ENCODE results near the gene TGFB1I1.
"Not testable (repeated sequence)": the region's sequence is repeated elsewhere in the genome, so short reads cannot be mapped to it uniquely, and the experiment has no call there.

TGFB1I1 gene

DNA sequence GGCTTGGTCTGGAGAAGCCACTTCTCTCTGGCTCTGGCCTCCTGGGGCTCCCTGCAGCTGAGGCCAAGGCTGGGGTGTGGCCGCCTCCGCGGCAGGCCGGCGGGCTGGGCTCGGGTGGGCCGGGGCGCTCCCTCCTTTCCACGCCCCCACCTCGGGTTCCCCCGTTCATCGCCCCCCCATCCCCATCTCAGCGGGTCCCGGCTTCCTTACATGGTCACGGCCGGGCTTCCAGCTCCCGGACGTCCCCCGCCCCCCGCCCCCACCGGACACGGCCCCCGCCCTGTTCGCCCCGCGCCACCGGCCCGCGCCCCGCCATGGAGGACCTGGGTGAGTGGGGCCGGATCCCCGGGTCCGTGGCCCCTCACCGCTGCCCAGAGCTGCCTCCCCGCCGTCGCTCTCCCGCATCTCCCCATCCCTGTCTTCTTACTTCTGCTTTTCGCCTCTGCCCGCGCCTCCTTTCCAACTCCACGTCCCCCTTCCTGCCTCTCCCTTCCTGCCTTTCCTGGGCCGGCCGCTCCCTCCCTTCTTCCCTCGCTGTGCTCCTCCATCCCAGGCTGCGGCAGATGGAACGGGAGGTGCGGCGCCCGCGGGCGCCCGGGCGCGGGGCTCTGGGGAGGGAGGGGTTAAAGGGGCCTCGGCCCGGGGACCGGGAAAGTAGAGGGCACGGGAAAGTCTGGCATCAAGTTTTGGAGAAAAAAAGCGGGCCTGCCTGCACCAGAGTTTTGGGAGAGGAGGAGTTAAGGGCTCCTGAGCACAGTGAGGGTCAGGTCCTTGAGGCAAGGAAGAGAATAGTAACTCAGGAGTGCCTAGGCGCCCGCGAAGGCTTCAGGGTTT lies at the start of gene TGFB1I1:
TSS of gene TGFB1I1 (plus strand) at position 278 of the 834 bp plus-strand sequence. CDS start at position 315, 37 bp downstream.
- DNase-seq (ENCODE audit: low read depth), result no peak

DNA sequence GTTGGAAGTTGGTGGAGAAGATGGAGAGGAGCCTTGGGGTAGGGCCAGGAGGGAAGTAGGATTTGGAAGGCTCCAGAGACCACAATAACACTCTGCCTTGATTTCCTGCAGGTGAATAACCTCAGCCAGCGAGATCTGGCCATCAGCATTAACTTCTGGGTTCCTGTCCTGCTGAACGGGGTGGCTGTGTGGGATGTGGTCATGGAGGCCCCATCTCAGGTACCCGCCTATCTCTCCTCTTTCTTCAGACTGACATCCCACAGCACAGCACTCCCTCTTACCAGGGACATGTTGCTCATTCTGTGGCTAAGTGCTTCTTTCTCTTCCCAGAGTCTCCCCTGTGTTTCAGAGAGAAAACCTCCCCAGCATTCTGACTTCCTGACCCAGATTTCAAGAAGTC lies 48.7 kb upstream of the TGFB1I1 start:
- DNase-seq (ENCODE audit: low read depth), result no peak

DNA sequence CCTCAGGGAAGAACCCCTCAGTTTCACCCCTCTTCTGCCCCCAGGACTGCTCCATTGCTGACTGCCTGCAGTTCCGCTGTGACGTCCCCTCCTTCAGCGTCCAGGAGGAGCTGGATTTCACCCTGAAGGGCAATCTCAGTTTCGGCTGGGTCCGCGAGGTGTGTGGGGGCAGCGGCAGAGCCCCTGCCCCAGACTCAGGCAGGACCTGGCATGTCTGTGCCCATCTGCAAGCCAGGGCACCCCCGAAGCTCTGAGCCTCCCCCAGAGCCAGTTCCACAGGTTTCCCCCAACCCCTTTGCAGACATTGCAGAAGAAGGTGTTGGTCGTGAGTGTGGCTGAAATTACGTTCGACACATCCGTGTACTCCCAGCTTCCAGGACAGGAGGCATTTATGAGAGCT lies 48.2 kb upstream of the TGFB1I1 start:
- no peak for DNase-seq (ENCODE audit: low read depth)

DNA sequence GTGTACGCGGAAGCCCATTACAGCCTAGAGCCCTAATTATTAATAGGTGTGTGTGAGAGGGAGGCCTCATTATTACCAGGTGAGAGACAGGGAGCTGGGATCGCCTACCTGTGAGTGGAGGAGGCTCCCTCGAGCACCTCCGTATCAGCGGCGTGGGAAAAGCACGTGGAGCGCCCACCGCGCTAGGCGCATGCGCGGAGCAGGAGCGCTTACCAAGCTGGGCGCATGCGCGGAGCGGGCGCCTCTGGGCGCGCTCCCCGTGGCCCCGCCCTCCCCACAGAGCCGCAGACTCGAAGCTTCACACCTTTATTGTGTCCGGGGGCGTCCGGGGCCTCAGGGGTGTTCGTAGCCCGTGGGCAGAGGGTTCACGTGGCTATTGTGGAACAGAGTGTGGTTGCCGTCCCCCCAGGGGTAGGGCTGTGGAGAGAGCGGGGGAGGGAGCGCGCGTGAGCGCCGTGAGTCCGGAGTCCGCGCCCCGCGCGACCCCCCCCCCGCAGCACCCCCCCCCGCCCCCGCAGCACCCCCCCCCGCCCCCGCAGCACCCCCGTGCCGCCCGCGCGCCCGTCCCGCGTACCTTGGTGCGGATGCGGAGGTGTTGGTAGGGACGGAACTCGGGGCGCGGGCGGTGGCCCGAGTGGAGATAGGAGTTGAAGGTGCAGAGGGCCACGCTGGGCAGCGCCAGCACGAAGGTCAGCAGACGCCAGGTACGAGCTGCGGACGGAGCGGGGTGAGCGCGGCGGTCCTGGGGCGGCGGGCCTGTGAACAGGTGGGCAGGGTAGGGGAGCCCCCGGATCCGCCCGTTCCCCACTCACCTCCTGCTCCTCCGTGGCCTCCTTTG lies 44.3 kb upstream of the TGFB1I1 start:
- DNase-seq (ENCODE audit: low read depth), result no peak

DNA sequence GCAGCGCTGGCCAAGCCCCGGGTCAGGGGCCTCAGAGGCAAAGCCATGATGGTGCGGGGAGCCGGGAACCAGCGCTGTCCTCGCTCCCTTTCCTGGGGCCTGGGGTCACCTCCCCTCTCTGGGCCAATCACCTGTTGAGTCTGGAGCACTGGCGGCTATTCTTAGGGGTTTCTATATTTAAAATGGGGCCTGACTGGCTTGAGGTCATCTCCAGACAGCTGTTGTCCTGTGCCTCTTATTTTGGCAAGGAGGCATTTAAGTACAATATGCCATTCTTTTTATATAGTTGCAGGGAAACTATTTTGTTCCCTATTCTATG lies 43.7 kb upstream of the TGFB1I1 start, which contains the start of gene COX6A2:
TSS of gene COX6A2 (minus strand) at position 82 of the 319 bp plus-strand sequence. CDS start at position 47, 35 bp downstream.
- no peak for DNase-seq (ENCODE audit: low read depth)

DNA sequence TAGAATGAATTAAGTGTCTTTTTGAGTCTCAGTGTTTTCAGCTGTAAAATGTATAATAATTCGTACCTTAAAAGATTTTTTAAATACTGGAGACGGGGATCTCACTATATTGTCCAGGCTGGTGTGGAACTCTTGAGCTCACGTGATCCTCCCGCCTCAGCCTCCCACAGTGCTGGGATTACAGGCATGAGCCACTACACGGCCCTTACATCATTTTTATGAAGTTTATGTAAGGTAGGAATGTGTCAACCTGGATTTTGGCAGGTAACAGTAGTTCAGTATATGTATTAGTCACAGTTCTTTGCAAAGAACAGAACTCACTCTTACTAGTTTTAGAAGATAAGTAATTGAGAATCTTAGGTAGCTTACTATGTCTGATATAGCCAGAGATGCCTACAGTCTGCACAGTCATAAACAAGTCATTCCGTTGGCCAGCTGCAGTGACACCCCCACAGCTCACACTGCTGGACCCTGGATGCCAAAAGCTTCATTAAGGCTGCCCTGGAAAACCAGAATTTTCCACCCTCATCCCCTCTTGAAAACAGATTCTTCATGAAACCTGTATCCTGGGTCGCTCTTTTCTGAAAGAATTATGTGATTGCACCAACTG lies 43.2 kb upstream of the TGFB1I1 start:
- DNase-seq (ENCODE audit: low read depth), result no peak

DNA sequence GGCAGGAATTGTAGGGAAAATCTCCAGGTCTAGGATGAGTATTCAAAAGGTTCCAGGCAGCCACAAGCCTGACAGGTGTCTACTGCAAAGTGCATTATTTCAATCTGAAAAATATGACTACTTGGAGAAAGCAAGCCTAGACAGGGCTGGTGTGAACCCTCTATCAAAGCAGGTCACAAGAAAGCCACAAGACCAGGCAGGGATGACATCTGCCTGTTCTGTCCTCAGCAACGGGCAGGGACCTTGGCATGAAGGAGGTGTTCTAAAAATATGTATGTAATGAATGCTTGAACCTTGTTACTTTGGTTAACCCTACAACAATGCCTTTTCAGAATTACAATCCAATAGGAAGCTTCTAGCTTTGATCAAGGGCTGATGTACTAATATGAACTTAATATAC lies 42.6 kb upstream of the TGFB1I1 start:
- no peak for DNase-seq (ENCODE audit: low read depth)

DNA sequence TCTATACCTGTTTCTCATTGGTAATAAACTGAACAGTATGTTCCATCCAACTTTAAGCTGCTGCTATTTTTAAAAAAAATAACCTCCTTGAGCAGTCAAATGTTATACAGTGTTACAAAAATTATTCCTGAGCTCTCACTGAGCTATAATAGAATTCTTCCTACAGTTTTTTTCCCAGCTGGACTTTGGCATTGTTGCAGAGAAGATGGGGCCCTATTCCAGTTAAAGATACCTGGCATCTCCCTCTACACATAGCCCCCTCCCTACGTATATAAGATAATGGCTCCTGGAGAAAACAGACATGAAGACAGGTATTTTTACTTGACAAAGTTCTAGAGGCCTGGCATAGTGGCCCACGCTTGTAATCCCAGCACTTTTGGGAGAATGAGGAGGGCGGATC lies 42.2 kb upstream of the TGFB1I1 start:
- DNase-seq (ENCODE audit: low read depth), result no peak

DNA sequence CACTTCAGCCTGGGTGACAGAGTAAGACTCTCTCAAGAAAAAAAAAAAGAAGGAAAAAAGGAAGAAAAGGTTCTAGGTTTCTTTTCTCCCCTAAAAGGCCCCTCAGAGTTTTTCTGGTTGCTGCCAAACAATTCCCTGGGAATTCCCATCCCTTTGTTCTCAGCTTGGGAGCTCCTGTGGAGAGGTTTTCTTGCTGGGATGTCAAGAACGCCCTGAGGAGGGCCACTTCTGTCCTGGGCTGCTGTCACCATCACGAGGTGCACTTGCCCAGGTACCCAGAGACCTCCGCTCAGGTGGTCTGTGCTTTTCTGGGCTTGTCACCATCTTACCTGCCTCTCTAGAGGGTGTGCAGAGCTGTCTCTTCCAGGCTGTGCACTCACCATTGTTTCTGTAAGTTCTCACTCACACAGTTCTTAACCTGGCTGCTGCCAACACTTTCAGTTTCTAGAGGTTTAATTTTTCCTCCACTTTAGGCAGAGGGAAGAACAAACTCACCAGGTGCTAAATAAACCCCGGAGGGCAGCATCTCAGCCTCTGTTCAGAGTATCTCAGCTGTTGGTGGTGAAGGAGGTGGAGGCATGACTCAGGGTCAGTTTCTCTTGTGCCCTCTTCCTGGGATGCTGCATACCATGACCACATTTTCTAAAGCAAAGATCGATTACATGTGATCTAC lies 41.4 kb upstream of the TGFB1I1 start:
- no peak for DNase-seq (ENCODE audit: low read depth)

DNA sequence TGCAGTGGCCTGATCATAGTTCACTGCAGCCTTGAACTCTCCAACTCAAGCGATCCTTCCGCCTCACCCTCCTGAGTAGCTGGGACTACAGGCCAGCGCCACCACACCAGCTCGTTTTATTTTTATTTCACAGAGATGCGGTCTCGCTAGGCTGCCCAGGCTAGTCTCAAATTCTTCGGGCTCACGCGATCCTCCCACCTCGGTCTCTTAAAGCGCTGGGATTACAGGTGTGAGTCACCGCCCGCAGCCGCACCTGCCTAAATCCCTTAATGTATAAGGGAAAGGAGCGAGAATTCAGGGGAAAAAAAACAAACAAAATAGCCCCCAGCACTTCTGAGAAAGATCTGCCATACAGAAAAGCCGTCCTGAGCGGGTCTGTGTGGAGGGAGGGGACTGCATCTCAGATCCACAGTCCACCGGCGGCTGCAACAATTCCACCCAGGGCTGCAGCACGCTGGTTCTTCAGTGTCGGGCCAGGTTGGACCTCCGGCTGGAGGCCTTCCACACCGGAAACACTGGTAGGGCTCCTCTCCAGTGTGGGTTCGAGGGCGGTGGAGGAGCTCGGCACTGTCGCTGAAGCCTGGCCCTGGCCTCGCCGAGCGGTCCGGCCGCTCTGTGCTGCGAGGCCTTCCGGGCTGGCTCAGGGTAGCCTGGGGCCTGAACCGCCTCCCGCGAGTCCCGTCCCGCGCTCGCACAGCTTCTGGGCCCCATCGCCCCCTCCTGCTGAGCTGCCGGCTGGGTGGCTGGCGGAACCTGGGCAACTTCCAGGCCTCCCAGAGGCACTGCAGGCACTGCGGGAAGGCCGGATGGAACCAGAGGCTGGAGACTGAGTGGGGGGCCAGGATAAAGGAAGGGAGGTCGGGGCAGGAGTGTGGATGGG lies 36.4 kb upstream of the TGFB1I1 start:
- no peak for DNase-seq (ENCODE audit: low read depth)

DNA sequence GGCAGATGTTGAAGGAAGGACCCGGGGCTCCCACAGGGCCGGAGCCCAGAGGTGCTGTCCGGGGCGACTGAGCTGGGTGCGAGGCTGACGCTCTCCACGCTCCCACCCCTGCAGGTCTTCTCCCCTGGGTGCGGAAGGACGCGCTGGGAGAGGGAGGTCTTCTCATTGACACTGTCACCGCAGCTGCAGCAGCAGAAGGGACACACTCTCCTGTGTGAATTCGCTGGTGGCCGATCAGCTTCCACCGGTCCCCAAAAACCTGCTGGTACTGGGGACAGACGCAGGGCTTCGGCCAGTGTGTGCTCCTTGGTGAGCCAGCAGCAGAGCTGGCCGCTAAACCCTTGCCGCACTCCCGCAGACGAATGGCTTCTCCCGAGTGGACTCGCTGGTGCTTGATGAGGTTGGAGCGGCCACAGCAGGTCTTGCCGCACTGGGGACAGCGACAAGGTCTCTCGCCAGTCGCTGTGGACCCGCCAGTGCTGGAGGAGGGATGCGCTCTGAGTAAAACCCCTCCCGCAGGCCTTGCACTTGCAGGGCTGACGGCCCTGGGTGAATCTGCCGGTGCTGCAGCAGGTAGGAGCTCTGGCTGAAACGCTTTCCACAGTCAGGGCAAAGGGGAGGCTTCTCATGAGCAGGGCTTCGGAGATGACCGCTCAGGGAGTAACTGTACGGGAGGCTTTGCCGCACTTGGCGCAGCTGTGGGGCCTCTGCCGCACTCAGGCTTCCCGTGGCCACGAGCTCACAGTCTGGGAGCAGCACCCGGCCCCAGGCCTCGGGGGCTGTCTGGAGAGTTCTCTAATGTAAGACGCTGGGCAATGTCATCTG lies 35.5 kb upstream of the TGFB1I1 start:
- no peak for DNase-seq (ENCODE audit: low read depth)

DNA sequence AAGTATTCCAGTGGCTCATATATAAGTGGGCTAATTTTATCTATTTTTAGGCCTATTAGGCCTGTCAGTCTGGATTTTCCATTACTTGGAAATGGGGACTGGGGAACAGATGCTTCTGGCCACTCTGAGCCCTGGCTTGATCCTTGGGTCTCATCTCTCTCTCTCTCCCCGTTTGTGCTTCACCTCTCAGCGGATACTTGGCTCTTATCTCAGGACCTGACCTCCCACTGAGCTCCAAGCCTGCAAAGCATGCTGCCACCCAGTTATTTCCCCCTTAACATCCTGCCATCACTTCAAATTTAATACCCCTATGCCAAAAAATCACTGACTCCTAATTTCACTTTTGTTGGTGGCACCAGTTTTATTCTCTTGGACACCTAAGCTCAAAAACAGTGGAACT lies 33.5 kb upstream of the TGFB1I1 start:
- no peak for DNase-seq (ENCODE audit: low read depth)

DNA sequence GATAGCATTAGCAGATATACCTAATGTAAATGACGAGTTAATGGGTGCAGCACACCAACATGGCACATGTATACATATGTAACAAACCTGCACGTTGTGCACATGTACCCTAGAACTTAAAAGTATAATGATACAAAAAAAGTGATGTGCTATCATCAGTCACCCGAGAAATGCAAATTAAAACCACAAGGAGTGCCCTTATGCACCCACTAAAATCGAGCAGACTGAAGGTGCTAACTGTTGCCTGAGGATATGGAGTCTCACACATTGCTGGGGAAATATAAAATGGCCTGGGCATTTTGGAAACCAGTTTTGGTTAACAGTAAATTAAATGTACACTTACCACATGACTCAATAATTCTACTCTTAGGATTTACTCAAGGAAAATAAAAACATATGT lies 32.9 kb upstream of the TGFB1I1 start:
- DNase-seq (ENCODE audit: low read depth), result not testable (repeated sequence)

DNA sequence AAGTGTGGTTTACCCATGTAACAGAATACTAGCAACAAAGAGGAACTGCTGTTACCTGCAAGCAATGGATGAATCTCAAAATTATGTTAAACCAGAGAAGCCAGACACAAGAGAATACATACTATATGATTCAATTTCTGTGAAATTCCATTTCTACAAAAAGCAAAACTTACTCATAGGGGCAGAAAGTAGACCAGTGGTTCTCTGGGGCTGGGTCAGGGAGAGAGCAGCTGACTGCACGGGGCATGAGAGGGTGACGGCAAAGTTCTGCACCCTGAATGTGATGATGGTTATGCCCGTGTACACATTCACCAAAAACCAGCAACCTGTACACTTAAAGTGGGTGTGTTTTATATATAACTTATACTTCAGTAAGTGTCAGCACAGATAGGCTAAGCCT lies 32.4 kb upstream of the TGFB1I1 start:
- no peak for DNase-seq (ENCODE audit: low read depth)

DNA sequence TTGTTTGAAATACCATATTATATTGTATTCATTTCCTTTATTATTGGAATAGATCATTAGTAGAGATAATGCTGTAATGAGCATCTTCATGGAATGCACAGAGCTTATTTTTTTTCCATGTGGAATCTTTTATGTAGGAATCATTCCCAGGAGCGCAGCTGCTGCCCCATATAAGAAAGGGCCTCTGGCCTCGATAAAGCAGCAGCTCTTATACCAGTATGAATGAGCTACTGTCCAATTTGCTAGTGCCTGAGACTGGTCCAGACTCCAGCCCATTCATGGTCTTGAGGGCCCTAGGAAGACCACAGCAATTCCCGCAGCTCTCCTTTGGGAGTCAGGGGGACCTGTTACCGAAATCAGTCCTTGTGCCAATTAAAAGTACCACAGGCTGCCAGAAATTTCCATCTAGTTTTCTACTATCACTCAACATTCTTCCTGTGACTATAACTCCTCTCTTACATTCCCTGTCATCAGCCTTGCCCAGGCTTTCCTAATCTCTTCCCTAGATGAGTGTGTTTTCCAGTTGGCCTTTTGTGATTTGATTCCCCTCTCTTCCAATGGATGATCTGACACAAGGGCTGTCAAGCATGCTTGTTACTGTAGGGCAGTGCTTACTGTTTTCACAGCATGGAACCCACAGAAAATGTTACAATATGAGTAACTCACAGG lies 31.3 kb upstream of the TGFB1I1 start:
- no peak for DNase-seq (ENCODE audit: low read depth)

DNA sequence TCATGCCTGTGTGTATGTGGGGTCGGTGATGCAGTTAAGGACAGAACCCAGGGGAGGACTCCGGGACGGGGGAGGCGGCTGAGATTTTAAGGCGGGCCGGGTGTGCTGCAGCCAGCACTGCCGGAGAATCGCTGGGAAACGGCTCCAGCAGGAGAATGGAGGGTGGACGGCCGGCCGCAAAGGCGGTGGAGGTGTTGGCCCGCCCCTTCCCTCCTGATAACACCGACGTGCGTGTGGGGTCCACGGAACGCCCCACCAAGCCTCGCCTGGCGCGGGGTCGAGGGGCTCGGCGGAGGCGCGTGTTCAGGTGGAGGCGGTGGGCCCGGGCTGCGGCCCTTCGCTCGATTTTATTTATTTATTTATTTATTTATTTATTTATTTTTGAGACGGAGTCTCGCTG lies 30.0 kb upstream of the TGFB1I1 start:
- DNase-seq (ENCODE audit: low read depth), result no peak

DNA sequence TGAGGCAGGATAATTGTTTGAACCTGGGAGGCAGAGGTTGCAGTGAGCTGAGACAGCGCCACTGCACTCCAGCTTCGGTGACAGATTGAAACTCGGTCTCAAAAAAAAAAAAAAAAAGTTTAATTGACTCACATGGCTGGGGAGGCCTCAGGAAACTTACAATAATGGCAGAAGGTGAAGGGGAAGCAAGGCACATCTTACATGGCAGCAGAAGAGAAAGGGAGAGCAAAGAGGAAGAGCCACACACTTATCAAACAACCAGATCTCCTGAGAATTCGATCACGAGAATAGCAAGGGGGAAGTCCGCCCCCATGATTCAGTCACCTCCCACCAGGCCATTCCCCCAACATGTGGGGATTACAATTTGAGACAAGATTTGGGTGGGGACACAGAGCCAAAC lies 26.0 kb upstream of the TGFB1I1 start:
- DNase-seq (ENCODE audit: low read depth), result not testable (repeated sequence)

DNA sequence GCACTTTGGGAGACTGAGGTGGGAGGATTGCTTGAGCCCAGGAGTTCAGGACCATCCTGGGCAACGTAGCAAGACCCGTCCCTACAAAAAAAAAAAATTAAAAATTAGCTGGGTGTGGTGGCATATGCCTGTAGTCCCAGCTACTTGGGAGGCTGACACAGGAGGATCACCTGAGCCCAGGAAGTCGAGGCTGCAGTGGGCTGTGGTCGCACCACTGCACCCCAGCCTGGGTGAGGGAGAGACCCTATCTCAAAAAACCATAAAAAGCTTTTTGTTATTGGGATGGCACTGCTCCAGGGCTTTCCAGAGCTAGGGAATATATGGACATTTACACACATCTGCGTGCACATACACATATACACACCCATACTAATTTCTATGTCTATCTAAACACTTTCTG lies 20.8 kb upstream of the TGFB1I1 start:
- DNase-seq (ENCODE audit: low read depth), result no peak

DNA sequence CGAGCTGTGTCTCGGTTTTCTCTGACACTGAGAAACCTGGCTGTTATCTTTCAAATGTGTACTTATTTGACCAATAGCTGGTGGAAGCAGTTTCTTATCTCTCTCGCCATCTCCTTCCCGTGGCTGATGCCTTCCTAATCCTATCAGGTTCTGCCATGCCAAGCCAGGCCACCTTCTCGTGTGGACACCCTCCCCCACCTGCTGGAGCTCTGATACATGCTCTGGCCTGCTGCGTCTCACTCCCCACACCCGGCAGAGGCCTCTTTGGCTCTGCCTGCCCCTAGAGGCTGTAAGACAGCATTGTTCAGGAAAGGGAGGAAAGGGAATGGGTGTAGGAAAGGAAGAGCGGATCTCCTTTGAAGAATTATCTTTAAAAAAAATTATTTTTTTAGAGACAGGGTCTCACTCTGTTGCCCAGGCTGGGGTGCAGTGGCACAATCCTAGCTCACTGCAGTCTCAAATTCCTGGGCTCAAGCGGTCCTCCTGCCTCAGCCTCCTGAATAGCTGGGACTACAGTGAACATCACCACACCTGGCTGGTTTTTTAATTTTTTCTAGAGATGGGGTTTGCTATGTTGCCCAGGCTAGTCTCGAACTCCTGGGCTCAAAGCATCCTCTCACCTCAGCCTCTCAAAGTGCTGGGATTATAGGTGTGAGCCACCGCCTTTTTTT lies 20.1 kb upstream of the TGFB1I1 start:
- DNase-seq (ENCODE audit: low read depth), result no peak
